ENCODE measurements around the gene MYH10.

MYH10 gene

DNA sequence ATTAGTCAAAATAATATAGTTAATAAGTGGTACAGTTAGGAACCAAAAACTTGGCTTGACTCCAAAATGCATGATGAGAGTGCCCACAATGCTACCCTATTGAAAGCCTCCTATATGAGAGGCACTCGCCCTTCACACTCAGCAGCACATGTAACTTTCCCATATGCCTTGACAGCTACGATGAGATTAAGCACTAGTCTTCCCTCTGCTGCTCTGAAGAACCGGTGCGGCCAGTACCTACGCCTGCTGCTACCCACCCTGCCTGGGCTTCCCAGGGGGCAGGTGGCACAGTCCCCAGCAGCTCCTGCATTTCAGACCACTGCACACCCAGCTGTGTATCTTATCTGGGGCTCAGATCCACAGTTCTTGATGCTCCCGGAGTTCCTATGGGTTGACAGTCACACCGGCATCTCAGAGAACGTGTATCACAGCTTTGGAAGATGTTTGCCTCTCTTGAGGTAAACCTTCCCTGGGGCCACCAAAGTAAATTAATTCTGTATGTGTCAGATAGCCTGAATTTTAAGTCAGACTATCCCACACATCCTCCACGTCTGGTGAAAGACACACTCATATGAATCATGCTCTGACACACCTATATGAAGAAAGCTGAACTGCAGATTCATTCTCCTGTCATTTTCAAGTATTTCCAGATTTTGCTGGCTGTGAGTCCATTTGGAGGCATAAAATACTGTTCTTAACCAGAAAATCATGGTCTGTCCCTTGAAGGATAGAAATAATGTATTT, 77.8 kb downstream of the MYH10 start:
- TF ChIP-seq ZBTB6 (tag by site-specific recombination; IDR thresholded peaks at IDR 0.05) (no peak), ZNF561 (tag by site-specific recombination; IDR thresholded peaks at IDR 0.05; ENCODE audit: borderline replicate concordance) (no peak), ZNF843 (tag by site-specific recombination; IDR thresholded peaks at IDR 0.05) (no peak), EGR2 (tag by site-specific recombination; IDR thresholded peaks at IDR 0.05; ENCODE audit: low read depth) (no peak), ZNF792 (tag by site-specific recombination; IDR thresholded peaks at IDR 0.05) (no peak), ZNF433 (tag by site-specific recombination; IDR thresholded peaks at IDR 0.05; ENCODE audit: low read depth) (no peak), ZNF610 (tag by site-specific recombination; IDR thresholded peaks at IDR 0.05; ENCODE audit: borderline replicate concordance) (no peak), ZBTB7A (tag by site-specific recombination; IDR thresholded peaks at IDR 0.05; ENCODE audit: low read depth) (no peak), ZNF354C (tag by site-specific recombination; IDR thresholded peaks at IDR 0.05; ENCODE audit: borderline replicate concordance, low read depth) (no peak), ZNF362 (tag by site-specific recombination; IDR thresholded peaks at IDR 0.05) (no peak), ZNF16 (tag by site-specific recombination; IDR thresholded peaks at IDR 0.05; ENCODE audit: low read depth) (no peak), SP3 (tag by site-specific recombination; IDR thresholded peaks at IDR 0.05) (no peak), KLF8 (tag by site-specific recombination; IDR thresholded peaks at IDR 0.05) (no peak), ZNF280C (tag by site-specific recombination; IDR thresholded peaks at IDR 0.05) (no peak)
- TF ChIP-seq, protein P1, sequence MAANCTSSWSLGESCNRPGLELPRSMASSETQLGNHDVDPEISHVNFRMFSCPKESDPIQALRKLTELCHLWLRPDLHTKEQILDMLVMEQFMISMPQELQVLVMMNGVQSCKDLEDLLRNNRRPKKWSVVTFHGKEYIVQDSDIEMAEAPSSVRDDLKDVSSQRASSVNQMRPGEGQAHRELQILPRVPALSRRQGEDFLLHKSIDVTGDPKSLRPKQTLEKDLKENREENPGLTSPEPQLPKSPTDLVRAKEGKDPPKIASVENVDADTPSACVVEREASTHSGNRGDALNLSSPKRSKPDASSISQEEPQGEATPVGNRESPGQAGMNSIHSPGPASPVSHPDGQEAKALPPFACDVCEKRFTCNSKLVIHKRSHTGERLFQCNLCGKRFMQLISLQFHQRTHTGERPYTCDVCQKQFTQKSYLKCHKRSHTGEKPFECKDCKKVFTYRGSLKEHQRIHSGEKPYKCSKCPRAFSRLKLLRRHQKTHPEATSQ (tag by site-specific recombination; IDR thresholded peaks at IDR 0.05), result no peak
- TF ChIP-seq, protein P2, sequence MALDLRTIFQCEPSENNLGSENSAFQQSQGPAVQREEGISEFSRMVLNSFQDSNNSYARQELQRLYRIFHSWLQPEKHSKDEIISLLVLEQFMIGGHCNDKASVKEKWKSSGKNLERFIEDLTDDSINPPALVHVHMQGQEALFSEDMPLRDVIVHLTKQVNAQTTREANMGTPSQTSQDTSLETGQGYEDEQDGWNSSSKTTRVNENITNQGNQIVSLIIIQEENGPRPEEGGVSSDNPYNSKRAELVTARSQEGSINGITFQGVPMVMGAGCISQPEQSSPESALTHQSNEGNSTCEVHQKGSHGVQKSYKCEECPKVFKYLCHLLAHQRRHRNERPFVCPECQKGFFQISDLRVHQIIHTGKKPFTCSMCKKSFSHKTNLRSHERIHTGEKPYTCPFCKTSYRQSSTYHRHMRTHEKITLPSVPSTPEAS (tag by site-specific recombination; IDR thresholded peaks at IDR 0.05), result no peak
- no peak overlapping the region for H3K4me3 ChIP-seq (ENCODE audit: low read depth, low read length)
- ChIA-PET CTCF (interaction anchor here (0.8 to 1.5 kb wide), 3 partner anchors 9 to 143 kb away, joined by 4 to 5 read pairs (median 4); no protein-coding TSS in a partner anchor), POLR2A (no interaction called here)
- H3K36me3 ChIP-seq (ENCODE audit: control insufficient read depth in 2 of 2, insufficient read depth in 1 of 2, low read length in 2 of 2), result peaks cover 47 to 54% of the 10 kb centered on the region in 2 experiments
- 0 out of 2 replicates have a peak, but pooled peaks cover 3% of the 10 kb centered on the region for H3K4me1 ChIP-seq (ENCODE audit: control insufficient read depth, insufficient read depth, low read length)
- H3K27ac ChIP-seq (ENCODE audit: extremely low read depth, low read depth, low read length), result no peak overlapping the region
- no peaks in the 10 kb centered on the region for H3K9me3 ChIP-seq (ENCODE audit: control insufficient read depth, insufficient read depth, low read depth, low read length)
